Adipocyte (in vitro differentiated cells): Measurements from ENCODE around the gene IGFBP4.
A peak's percentile ranks its signal among the peaks of the same experiment; 100 is the strongest.

Source experiments
- DNase-seq: peaks from one replicate; pipeline ENCODE4 v3.0.0-alpha.2; 2015; ENCODE audit warnings: low read depth
- H3K27me3 ChIP-seq: replicated peaks from 2 replicates; pipeline ENCODE4 v1.7.0; 2013; ENCODE audit warnings: mild to moderate bottlenecking, low read length, moderate library complexity; ENCODE audit not compliant: control insufficient read depth, insufficient read depth
- H3K36me3 ChIP-seq: 2 replicates; pipeline ENCODE4 v1.7.0; 2013; ENCODE audit warnings: low read length, mild to moderate bottlenecking, moderate library complexity; ENCODE audit not compliant: control insufficient read depth, insufficient read depth, severe bottlenecking
- H3K4me1 ChIP-seq: 2 replicates; pipeline ENCODE4 v1.7.0; 2013; ENCODE audit warnings: mild to moderate bottlenecking, low read length, moderate library complexity; ENCODE audit not compliant: control insufficient read depth, insufficient read depth
- H3K4me3 ChIP-seq: 2 replicates; pipeline ENCODE4 v1.7.0; 2013; ENCODE audit warnings: mild to moderate bottlenecking, low read length, moderate library complexity
- H3K9ac ChIP-seq: 2 replicates; pipeline ENCODE4 v1.7.0; 2013; ENCODE audit warnings: mild to moderate bottlenecking, low read length, moderate library complexity
- H3K9me3 ChIP-seq: 2 replicates; pipeline ENCODE4 v1.7.0; 2013; ENCODE audit warnings: mild to moderate bottlenecking, low read length, moderate library complexity; ENCODE audit not compliant: control insufficient read depth

The IGFBP4 gene

DNA sequence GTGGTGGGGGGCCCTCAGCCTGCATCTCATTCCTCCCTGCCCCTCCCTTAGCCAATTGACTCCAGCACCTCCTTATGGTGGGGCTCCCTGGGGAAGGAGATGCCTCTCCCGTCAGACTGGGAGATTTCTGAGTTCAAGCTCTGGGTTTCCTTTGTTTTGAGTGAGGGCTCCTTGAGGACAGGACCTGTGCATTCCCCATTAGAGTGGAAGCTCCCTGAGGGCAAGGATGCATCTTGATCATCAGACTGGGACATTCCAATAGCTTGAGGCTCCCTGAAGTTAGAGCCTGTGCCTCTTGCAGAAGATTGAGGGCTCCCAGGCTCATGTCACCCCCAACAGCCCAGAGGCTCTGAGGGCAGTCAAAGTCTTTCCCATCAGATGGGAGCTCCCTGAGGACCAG is 34.5 kb downstream of the IGFBP4 start:
- H3K9me3 ChIP-seq = no peaks in the 10 kb centered on the region
- no peak for DNase-seq
- no peaks in the 10 kb centered on the region for H3K27me3 ChIP-seq
- no peaks in the 10 kb centered on the region for H3K36me3 ChIP-seq
- no peak overlapping the region for H3K9ac ChIP-seq
- H3K4me1 ChIP-seq = peaks cover 7% of the 10 kb centered on the region
- H3K4me3 ChIP-seq = no peak overlapping the region

DNA sequence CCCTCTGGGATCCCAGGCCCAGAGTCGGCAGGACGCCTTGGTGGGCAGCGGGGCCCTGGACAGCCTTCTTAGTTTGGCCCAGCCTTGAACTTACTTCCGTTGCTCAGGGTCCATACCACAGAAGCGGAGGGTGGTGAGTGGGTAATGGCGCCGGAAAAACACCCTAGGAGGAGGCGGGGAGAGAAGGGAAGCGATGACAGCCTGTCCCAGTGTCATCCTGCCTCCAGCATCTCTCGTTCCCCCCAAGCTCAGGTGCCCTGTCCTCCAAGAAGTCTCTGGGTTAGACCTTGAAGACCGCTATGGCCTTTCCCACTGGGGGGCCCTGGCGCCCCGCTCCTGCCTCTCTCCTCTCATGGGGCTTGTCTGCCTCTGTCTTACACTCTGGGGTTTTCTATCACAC is 35.2 kb downstream of the IGFBP4 start:
- Histone ChIP-seq H3K9ac (no peak overlapping the region), H3K4me3 (no peak overlapping the region), H3K27me3 (no peaks in the 10 kb centered on the region), H3K36me3 (no peaks in the 10 kb centered on the region), H3K9me3 (no peaks in the 10 kb centered on the region), H3K4me1 (peaks cover 7% of the 10 kb centered on the region)
- DNase-seq = no peak

DNA sequence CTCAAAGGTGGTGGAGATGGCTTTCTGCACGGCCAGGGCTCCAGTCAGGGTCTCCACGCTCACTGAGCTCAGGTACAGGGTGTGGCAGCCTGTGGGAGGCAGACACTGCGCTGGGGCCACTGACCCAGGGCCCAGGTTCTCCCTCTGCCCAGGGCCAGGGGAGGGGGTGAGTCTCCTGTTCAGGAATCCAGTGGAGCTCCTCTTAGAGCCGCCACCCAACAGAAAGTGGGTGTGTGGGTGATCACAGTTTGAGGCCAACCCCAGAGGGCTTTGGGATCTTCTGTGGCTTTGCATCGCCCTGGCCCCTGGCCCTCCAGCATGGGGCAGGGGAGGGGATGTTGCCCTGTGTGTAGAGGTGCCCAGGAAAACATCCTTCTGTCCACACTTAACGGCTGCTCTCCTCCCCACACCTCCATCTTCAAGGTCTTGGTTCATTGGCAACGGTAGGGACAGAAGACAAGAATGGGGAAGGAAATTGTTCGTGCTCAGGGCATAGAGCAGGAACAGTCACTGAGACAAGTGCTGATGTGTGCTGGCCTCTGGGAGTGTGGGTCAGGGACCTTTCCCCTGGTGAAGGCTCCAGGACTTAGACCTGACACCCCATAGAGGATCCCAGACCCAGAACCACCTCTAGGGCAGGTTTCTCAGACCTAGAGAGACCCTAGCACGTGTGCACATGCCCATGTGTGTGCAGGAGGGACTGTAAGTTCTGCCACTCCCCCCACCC is 36.7 kb downstream of the IGFBP4 start:
- Histone ChIP-seq H3K36me3 (no peaks in the 10 kb centered on the region), H3K9ac (no peak overlapping the region), H3K27me3 (no peaks in the 10 kb centered on the region), H3K9me3 (no peaks in the 10 kb centered on the region), H3K4me1 (peaks cover 11% of the 10 kb centered on the region), H3K4me3 (no peak overlapping the region)
- no peak for DNase-seq

DNA sequence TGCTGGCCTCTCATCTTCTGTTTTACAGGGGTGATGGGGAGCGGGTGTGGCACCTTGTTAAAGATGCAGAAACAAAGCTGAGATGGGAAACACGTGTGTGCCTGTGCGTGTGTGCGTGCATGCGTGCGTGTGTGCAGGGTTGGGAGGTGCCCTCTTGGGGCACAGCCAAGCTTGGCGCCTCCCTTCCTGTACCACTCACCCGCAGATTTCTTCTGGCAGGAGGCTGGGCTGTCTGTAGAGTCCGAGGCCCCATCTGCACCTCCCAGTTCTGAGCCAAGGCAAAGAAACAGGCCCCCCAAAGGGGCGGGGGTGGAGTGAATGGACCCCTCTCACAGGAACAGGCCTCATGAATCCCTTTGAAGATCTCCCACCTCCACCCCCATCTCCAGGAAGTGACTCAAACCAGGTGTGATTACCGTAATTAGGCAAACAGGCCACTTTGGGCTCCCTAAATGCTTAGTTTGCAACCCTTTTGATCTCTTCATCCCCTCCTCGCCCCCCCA is 37.3 kb downstream of the IGFBP4 start:
- H3K4me1 ChIP-seq = peaks cover 14% of the 10 kb centered on the region
- H3K27me3 ChIP-seq = no peaks in the 10 kb centered on the region
- H3K9ac ChIP-seq = no peak overlapping the region
- peak; percentile 64 for DNase-seq
- no peaks in the 10 kb centered on the region for H3K9me3 ChIP-seq
- no peaks in the 10 kb centered on the region for H3K36me3 ChIP-seq
- no peak overlapping the region for H3K4me3 ChIP-seq

DNA sequence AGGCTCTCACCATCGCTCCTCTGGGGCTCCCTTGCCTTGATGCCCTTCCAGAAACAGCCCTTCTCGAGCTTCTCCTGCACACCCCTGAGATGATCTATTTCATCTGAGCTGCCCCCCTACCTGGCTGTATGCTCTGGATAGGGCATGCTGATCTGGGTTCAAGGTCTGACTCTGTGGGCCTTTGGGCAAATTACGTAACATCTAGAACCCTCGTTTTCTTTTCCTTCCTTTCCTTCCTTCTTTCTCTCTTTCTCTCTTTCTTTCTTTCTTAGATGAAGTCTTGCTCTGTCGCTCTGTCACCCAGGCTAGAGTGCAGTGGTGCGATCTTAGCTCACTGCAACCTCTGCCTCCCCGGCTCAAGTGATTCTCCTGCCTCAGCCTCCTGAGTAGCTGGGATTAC is 37.9 kb downstream of the IGFBP4 start:
- peaks cover 14% of the 10 kb centered on the region for H3K4me1 ChIP-seq

DNA sequence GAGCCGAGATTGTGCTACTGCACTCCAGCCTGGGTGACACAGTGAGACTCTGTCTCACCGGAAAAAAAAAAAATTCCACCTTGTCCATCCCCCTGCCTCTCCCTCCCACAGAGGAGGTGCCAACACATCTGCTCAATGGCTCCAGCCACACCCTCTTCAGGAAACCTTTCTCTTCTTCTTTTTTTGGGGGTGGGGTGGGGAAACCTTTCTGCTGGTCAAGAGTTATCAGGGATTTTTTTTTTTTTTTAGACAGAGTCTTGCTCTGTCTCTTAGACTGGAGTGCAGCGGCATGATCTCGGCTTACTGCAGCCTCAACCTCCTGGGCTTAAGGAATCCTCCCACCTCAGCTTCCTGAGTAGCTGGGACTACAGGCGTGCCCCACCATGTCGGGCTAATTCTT is 39.5 kb downstream of the IGFBP4 start:
- Histone ChIP-seq H3K4me3 (no peak overlapping the region), H3K4me1 (peaks cover 30% of the 10 kb centered on the region), H3K9ac (no peak overlapping the region), H3K27me3 (no peaks in the 10 kb centered on the region), H3K36me3 (no peaks in the 10 kb centered on the region), H3K9me3 (no peaks in the 10 kb centered on the region)
- no peak for DNase-seq

More for the DNA sequence above, 37.9 kb downstream of the IGFBP4 start:
- Histone ChIP-seq H3K4me3 (no peak overlapping the region), H3K36me3 (no peaks in the 10 kb centered on the region), H3K27me3 (no peaks in the 10 kb centered on the region), H3K9me3 (no peaks in the 10 kb centered on the region), H3K9ac (no peak overlapping the region)
- DNase-seq = no peak

DNA sequence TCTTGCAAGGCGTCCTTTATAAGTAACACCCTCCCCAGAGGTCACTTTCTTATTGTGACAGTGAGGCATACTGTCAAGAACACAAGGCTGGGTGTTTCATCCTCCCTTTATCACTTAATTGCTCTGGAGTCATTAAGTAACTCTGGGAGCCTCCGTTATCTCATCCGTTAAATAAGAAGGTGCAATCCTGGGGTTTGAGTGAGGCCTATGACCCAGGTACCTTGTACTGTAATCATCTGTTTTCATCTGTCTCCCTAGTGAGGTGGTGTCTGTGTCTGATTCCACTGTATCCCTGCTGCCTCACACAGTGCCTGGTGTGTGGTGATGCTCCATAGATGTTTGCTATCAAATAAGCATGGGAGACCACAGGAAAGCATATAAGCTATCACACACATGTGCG is 40.4 kb downstream of the IGFBP4 start:
- no peak for DNase-seq
- Histone ChIP-seq H3K4me3 (no peak overlapping the region), H3K27me3 (no peaks in the 10 kb centered on the region), H3K36me3 (no peaks in the 10 kb centered on the region), H3K4me1 (peaks cover 32% of the 10 kb centered on the region), H3K9ac (no peak overlapping the region), H3K9me3 (no peaks in the 10 kb centered on the region)

DNA sequence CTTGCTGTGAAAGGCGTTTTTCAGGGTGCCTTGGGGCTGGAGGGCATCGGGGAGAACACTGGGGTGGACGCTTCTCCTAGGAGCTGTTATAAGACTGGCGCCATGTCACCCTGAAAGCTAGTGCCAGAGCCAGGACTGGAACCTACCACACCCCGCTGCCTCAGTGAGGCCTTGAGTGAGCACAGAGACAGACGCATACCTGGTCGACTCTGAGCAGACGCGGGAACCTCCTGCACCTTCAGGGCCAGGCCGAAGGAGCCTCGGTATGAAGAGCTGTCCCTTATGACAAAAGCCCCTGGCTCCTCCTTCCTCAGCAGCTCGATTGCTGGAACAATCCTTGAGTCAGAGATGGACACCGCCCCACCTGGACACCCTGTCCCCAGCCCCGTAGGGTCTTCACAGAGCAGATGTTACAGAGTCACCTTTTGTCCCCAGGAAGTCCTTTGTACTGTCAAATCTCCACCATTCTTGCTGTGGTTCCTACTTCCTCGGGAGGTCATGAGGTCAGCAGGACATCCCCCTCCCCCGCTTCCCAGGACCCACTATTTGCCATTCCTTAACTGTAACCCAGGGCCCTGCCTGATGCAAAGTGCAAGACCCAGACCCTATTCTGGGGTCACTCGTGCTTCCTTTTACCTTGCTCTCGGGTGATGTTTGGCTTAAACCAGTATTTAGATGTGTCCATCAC is 41.2 kb downstream of the IGFBP4 start:
- no peak overlapping the region for H3K4me3 ChIP-seq
- peaks cover 32% of the 10 kb centered on the region for H3K4me1 ChIP-seq
- DNase-seq = no peak
- H3K36me3 ChIP-seq = no peaks in the 10 kb centered on the region
- no peaks in the 10 kb centered on the region for H3K27me3 ChIP-seq
- no peak overlapping the region for H3K9ac ChIP-seq
- H3K9me3 ChIP-seq = no peaks in the 10 kb centered on the region

DNA sequence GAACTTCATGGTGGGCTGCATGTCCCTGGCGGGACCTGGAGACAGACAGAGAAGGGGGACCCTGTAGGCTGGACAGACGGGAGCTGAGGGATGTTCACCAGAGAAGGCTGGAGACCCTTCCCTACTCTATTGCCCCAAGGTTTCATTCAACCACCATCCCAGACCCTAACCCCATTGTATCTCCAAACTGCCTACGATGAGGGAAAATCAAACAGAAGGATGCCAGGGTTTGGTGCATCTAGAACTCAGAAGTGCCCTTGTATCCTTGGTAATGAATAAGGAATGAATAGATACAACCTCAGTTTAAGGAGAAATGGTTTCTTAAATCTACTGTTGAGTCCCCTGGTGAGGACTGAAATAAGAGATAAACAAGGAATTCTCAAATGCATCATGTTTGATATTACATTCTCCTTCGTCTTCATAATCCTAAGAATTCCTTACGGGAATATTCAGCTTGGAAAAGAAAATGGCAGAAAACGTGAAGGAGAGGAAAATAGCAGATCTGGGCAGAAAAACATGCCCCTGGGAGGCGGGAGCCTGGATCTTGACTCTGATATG is 41.8 kb downstream of the IGFBP4 start:
- H3K4me1 ChIP-seq = peaks cover 36% of the 10 kb centered on the region
- no peaks in the 10 kb centered on the region for H3K27me3 ChIP-seq
- DNase-seq = no peak
- H3K9me3 ChIP-seq = no peaks in the 10 kb centered on the region
- H3K4me3 ChIP-seq = no peak overlapping the region
- peak overlapping the region; percentile 68 for H3K9ac ChIP-seq
- no peaks in the 10 kb centered on the region for H3K36me3 ChIP-seq

DNA sequence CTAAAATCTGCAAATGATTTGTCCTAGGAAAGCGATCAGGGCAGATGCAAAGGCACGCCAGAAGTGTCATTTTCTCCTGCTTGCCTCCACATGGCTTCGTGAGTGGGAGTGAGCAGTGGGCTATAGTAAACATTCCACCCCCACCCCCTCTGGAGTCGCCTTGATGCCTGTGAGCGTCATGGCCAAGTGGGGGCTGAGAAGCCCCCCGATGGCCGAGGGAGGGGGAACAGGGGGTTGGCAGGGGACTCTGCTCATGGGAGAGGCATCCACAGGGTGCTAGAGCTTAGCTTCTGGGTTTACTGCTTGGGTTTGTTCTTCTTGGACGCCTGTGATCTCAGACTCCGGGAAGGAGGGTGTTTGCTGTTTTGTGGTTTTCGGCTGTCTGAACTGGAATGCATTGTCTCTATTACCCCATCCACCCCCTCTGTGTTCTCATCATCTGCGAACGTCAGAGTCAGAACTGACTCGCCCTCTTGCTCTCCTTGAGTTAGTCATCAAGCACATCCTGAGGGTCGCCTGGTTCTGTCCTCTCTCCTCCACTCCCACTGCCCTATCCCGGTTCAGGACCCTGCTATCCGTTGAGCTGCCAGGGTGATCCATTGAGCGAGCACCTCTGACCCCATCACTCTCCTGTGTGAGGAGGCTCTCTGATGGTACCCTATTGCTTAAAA is 42.7 kb downstream of the IGFBP4 start:
- H3K4me3 ChIP-seq = peak overlapping the region; percentile 50
- peak; percentile 95 for DNase-seq
- H3K27me3 ChIP-seq = no peaks in the 10 kb centered on the region
- no peaks in the 10 kb centered on the region for H3K9me3 ChIP-seq
- H3K9ac ChIP-seq = peak overlapping the region; percentile 68
- peaks cover 45% of the 10 kb centered on the region for H3K4me1 ChIP-seq
- no peaks in the 10 kb centered on the region for H3K36me3 ChIP-seq
